K562 (cell line): Measurements from ENCODE around the gene FAM161A.
"Not testable (repeated sequence)": the region's sequence is repeated elsewhere in the genome, so short reads cannot be mapped to it uniquely, and the experiment has no call there.

Experiments used
- CTCF ChIP-seq, 3 experiments: IDR thresholded peaks in 2 of 3; conservative IDR thresholded peaks in 1 of 3; 2 replicates each; pipeline ENCODE4 v1.5.1; 2011 to 2012; ENCODE audit warnings: low read length in 3 of 3, mild to moderate bottlenecking in 3 of 3, control low read depth in 2 of 3, improper control_type of control experiment in 1 of 3, inconsistent platforms in 1 of 3, low read depth in 1 of 3, mixed read lengths in 1 of 3, moderate library complexity in 1 of 3; ENCODE audit not compliant: insufficient read depth in 2 of 3
- ZBTB8A ChIP-seq: fragments of 450-650 bp; IDR thresholded peaks from 2 replicates; pipeline ENCODE4 v1.6.1; 2018; ENCODE audit warnings: mild to moderate bottlenecking, moderate library complexity; ENCODE audit not compliant: partially characterized antibody

DNA sequence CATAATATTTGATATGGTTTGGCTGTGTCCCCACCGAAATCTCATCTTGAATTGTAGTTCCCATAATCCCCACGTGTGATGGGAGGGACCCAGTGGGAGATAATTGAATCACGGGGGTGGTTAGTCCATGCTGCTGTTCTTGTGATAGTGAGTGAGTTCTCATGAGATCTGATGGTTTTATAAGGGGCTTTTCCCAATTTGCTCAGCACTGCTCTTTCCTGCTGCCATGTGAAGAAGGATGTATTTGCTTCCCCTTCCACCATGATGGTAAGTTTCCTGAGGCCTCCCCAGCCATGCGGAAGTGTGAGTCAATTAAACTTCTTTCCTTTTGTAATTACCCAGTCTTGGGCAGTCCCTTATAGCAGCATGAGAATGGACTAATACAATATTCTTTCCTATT is 56.4 kb downstream of the FAM161A start:
- TF ChIP-seq CTCF (IDR thresholded peaks at IDR 0.05 in 2 of 3, conservative IDR thresholded peaks at IDR 0.05 in 1 of 3; ENCODE audit: insufficient read depth in 2 of 3, low read depth in 1 of 3, low read length in 3 of 3); ZBTB8A: not testable (repeated sequence)
